ENCODE data around the gene GPC5.

- no peak for TF ChIP-seq YY1 (IDR thresholded peaks at IDR 0.05; ENCODE audit: insufficient read depth, insufficient read length)
- TF ChIP-seq ZNF274 (IDR thresholded peaks at IDR 0.05; ENCODE audit: low read depth, low read length), result no peak
- no peak for TF ChIP-seq SUZ12 (IDR thresholded peaks at IDR 0.05; ENCODE audit: extremely low read depth, insufficient read depth, insufficient read length)
Observed at GRCh38 chr13:92297971-92298942, 899.8 kb downstream of the GPC5 start.
